Activated T-cell treated with anti-CD3 and anti-CD28 coated beads, Interleukin-2, amount 50 U/mL, for 24 hours (primary cell): ENCODE data around the gene POMZP3.
"Not testable (repeated sequence)": the region's sequence is repeated elsewhere in the genome, so short reads cannot be mapped to it uniquely, and the experiment has no call there.

Experiments
- DNase-seq: peaks from one replicate; pipeline ENCODE4 v3.0.0-alpha.2; 2020
- H3K27ac Mint-ChIP-seq: 2 replicates; pipeline ENCODE4 v1.8.0; 2020; ENCODE audit warnings: mild to moderate bottlenecking, mixed read lengths
- H3K27me3 Mint-ChIP-seq: 2 replicates; pipeline ENCODE4 v1.8.0; 2020; ENCODE audit warnings: mixed read lengths
- H3K36me3 Mint-ChIP-seq: 2 replicates; pipeline ENCODE4 v1.8.0; 2020; ENCODE audit warnings: low read depth, mixed read lengths
- H3K4me1 Mint-ChIP-seq: 2 replicates; pipeline ENCODE4 v1.8.0; 2020; ENCODE audit warnings: low read depth, mixed read lengths
- H3K4me3 Mint-ChIP-seq: 2 replicates; pipeline ENCODE4 v1.8.0; 2020; ENCODE audit warnings: mild to moderate bottlenecking, moderate library complexity, mixed read lengths
- H3K9me3 Mint-ChIP-seq: 2 replicates; pipeline ENCODE4 v1.8.0; 2020; ENCODE audit warnings: mixed read lengths

The POMZP3 gene

GRCh38 chr7:76570324-76570775 is 56.7 kb downstream of the POMZP3 start:
- H3K4me1 Mint-ChIP-seq, result peaks cover 11% of the 10 kb centered on the region
- not testable (repeated sequence) for H3K27ac Mint-ChIP-seq, H3K27me3 Mint-ChIP-seq, H3K9me3 Mint-ChIP-seq, H3K4me3 Mint-ChIP-seq, DNase-seq
- peaks cover 44% of the 10 kb centered on the region for H3K36me3 Mint-ChIP-seq

GRCh38 chr7:76568742-76569141 is 58.3 kb downstream of the POMZP3 start:
- not testable (repeated sequence) for H3K4me3 Mint-ChIP-seq, H3K9me3 Mint-ChIP-seq, H3K27me3 Mint-ChIP-seq, H3K27ac Mint-ChIP-seq, DNase-seq
- peaks cover 18% of the 10 kb centered on the region for H3K4me1 Mint-ChIP-seq
- peaks cover 48% of the 10 kb centered on the region for H3K36me3 Mint-ChIP-seq

- Mint-ChIP-seq H3K36me3 (peaks cover 47% of the 10 kb centered on the region), H3K4me1 (peaks cover 19% of the 10 kb centered on the region)
- H3K9me3 Mint-ChIP-seq, H3K27me3 Mint-ChIP-seq, H3K27ac Mint-ChIP-seq, H3K4me3 Mint-ChIP-seq, DNase-seq: not testable (repeated sequence)
Measured at GRCh38 chr7:76567753-76568152, 59.3 kb downstream of the POMZP3 start.

GRCh38 chr7:76567311-76567710 is 59.8 kb downstream of the POMZP3 start:
- H3K27ac Mint-ChIP-seq, DNase-seq, H3K27me3 Mint-ChIP-seq, H3K9me3 Mint-ChIP-seq, H3K4me3 Mint-ChIP-seq: not testable (repeated sequence)
- peaks cover 22% of the 10 kb centered on the region for H3K4me1 Mint-ChIP-seq
- peaks cover 46% of the 10 kb centered on the region for H3K36me3 Mint-ChIP-seq

GRCh38 chr7:76565001-76565400 is 62.1 kb downstream of the POMZP3 start:
- H3K27me3 Mint-ChIP-seq, DNase-seq, H3K27ac Mint-ChIP-seq, H3K4me3 Mint-ChIP-seq, H3K9me3 Mint-ChIP-seq: not testable (repeated sequence)
- peaks cover 45% of the 10 kb centered on the region for H3K36me3 Mint-ChIP-seq
- H3K4me1 Mint-ChIP-seq, result peaks cover 21% of the 10 kb centered on the region

GRCh38 chr7:76561342-76561741 is 65.7 kb downstream of the POMZP3 start:
- not testable (repeated sequence) for H3K27me3 Mint-ChIP-seq, H3K9me3 Mint-ChIP-seq, H3K27ac Mint-ChIP-seq, H3K4me3 Mint-ChIP-seq, DNase-seq
- peaks cover 50% of the 10 kb centered on the region for H3K36me3 Mint-ChIP-seq
- peaks cover 34% of the 10 kb centered on the region for H3K4me1 Mint-ChIP-seq

- H3K27ac Mint-ChIP-seq, H3K9me3 Mint-ChIP-seq, DNase-seq, H3K4me3 Mint-ChIP-seq, H3K27me3 Mint-ChIP-seq: not testable (repeated sequence)
- Mint-ChIP-seq H3K4me1 (peaks cover 36% of the 10 kb centered on the region), H3K36me3 (peaks cover 48% of the 10 kb centered on the region)
Measured at GRCh38 chr7:76560157-76560556, 66.9 kb downstream of the POMZP3 start.
